Activated gamma-delta T cell treated with anti-CD3 and anti-CD28 coated beads, Interleukin-2, amount 50 U/mL, for 16 hours (primary cell): ENCODE data around the gene HOXA1.
"Not testable (repeated sequence)": the region's sequence is repeated elsewhere in the genome, so short reads cannot be mapped to it uniquely, and the experiment has no call there.

ENCODE experiments used
- DNase-seq: peaks from one replicate; pipeline ENCODE4 v3.0.0-alpha.2; 2020; ENCODE audit warnings: low read depth

HOXA1 gene

GRCh38 chr7:27045972-27046371 is 49.8 kb downstream of the HOXA1 start:
- DNase-seq = not testable (repeated sequence)

- not testable (repeated sequence) for DNase-seq
Observed at GRCh38 chr7:27045066-27045465, 50.7 kb downstream of the HOXA1 start.
